Measurements from ENCODE around the gene SGCD.
"Not testable (repeated sequence)": the region's sequence is repeated elsewhere in the genome, so short reads cannot be mapped to it uniquely, and the experiment has no call there.

SGCD gene

DNA sequence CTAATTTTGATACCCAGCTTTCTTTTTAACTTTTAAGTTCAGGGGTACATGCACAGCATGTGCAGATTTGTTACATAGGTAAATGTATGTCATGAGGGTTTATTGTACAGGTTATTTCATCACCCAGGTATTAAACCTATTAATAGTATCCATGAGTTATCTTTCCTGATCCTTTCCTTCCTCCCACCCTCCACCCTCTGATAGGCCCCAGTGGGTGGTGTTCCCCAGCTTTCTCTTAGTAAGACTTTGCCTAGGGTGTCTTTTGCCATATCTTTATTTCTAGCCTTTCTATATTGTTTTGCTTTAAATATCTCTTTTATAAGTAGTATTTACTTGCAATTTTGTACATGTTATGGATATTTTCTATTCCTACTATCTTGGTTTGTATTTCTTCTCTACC is 243.7 kb downstream of the SGCD start:
- DNase-seq (ENCODE audit: low spot score) = no peak

DNA sequence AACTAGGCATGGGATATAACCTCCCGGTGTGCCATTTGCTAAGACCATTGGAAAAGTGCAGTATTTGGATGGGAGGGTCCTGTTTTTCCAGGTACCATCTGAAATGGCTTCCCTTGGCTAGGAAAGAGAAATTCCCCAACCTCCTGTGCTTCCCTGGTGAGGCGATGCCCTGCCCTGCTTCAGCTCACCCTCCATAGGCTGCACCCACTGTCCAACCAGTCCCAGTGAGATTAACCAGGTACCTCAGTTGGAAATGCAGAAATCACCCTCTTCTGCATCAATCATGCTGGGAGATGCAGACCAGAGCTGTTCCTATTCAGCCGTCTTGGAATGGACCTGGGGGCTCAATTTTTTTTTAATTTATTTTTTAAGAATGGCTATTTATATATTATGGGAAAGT is 254.8 kb downstream of the SGCD start:
- no peak for DNase-seq (ENCODE audit: low spot score)

DNA sequence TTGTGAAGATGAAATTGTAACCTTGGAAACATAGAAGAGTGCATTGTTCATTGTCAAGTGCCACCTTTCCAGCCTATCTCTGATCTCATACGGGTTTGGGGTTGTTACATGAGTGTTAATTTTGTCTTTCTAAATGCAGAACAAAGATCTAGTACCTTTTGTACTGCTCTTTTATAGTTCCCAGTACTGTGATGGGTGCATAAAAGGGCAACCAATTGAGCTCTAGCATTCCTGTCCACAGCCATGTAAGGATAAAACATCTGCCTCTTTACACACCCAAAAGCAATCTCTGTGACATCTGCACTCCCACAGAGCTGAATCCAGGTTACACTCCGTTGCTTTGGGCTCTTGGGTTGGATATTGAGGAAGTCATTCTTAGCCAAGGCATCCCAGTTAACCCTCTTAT is 255.2 kb downstream of the SGCD start:
- no peak for DNase-seq (ENCODE audit: low spot score)

DNA sequence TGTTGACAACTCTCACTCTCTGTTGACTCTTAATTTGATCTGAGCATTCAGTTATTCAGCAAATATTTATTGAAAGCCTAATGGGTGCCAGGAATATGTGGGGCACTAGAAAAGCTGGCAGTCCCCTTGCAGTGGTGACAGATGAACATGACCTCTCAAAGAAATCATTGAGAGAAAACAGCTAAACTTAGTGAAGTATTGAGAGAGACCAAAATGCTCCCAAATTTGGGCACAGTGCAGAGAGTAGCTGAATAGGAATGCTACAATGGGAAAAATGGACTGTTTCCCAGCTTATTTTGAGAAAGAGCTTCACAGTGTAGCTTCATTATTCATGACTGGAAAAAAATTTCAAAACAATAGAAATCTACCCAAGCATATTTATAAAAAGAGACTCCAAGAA is 257.9 kb downstream of the SGCD start:
- no peak for DNase-seq (ENCODE audit: low spot score)

DNA sequence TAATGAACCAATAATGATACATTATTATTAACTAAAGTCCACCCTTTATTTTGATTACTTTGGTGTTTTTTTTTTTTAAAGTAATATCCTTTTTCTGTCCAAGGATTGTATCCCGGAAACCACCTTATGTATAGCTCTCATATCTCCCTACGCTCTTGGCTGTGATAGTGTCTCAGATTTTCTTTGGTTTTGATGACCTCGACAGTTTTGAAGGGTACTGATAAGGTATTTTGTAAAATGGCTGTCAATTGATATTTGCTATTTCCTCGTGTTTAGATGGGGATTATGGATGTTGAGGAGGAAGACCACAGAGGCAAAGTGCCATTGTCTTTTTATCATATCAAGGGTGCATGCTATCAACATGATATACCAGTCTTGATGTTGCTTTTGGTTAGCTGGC is 259.0 kb downstream of the SGCD start:
- DNase-seq (ENCODE audit: low spot score) = no peak

DNA sequence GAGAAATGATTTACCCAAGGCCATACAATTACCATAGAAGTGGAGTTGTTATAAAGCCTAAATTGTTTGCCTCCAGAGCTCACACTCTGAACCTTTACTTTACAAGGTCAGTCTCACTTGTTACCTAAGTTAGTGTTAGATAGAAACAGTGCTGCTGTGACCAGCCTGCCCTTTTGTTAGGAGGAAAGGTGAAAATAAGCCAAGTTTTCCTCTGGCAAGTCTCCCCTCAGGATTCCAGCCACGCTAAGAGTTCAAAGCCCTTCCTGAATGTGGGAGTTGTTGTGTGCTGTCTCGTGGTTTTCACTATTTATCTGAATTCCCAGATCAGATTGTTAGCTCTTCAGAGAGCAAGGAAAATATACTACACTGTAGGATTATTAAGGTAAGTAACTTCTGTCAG is 260.0 kb downstream of the SGCD start:
- DNase-seq (ENCODE audit: low spot score) = no peak

DNA sequence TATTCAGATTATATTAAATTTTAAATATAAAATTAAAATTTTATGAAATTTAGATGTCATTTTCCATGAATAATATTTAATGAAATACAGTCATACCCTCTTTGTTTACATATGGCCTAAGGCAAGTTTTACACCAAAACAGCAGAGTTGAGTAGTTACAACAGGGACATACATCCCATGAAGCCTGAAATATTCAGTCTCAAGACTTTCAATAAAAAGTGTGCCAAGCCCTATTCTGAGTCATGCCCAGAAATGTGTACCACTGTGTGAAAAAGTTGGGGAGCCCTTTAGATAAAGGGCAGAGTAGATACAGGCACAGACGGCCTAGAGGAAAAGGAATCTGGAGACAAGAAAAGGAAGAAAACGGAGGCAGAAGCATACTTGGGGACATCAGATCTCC is 261.3 kb downstream of the SGCD start:
- no peak for DNase-seq (ENCODE audit: low spot score)

DNA sequence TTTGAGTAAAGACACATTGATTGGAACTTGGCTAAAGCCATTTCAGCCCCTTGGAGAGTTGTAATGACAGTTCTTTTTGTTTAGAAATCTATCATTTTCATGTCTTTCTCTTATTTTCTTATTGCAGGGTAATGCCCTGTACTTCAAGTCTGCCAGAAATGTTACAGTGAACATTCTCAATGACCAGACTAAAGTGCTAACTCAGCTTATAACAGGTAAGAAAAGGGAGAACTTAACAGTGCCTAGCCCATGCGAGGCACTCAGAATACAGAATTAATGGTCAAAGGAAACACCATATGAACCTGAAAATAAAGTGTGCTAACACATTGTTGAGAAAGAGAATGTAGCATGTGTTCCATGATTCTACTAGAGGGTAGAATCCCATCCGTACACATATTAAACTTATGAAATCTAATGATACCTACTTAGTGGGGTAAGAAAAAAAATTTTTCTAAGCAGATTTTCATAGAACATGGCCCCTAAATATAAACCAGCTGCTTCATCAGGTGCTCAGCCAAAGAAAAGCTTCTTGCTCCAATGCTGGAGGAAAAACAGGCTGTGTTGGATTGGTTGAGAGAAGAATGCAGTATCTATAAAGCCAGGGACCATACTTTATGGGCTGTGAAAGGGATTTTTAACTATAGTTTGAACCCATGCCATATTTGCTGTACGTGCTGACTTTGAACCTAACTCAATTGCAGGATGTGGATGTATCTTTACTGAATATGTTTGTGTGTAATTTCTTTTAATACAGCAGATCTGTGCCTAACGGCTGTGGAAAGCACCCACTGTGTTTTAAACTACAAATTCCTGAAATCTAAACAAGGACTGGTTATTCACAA is 262.4 kb downstream of the SGCD start:
- DNase-seq (ENCODE audit: low spot score) = no peak

DNA sequence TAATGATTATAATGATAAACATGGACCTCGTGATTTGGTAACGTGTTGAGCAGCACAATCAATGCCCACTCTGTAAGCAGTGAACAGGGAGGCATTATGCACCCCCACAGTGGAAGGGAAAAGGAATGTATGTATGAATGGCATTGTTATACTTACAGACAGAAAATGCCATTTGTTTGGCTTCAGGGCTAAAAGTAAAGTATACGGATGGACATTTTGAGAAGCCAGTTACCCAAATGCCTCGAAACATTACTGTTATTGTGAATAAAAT is 262.9 kb downstream of the SGCD start:
- DNase-seq (ENCODE audit: low spot score) = no peak

DNA sequence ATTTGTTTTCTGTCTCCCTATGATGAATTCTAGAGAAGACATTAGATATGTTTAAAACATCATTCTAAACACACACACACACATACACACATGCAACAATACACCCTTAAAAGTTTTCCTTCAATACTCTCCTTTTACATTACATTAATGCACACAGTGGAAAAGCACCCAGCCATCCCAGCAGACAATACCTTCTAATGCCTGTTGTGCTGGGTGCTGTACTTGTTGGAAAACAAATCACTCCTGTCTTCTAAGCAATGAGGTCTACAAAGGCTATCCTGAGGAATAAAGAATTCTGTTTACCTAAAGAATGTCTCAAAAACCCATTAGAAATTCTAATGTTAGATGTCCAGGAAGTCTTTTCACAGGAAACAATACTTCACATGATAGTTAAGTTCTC is 264.0 kb downstream of the SGCD start:
- DNase-seq (ENCODE audit: low spot score) = no peak

DNA sequence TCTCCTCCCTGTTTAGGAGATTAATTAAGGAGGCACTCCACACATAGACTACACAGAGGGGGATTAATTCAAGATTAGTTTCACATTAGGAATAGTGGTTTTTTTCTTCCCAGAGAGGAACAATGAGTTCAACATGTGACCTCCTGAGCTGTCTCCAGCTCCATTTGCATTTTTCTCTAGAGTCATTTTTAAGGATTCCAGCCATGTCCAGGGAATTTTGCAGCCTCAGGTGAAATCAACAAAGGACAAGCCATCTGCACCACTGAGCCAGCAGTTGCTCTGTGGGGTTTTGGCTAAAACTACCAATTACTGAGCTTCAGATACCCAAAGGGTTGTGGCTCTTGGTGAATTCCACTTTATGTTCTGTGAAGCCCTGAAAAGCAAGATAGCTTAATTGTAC is 264.7 kb downstream of the SGCD start:
- DNase-seq (ENCODE audit: low spot score) = no peak

DNA sequence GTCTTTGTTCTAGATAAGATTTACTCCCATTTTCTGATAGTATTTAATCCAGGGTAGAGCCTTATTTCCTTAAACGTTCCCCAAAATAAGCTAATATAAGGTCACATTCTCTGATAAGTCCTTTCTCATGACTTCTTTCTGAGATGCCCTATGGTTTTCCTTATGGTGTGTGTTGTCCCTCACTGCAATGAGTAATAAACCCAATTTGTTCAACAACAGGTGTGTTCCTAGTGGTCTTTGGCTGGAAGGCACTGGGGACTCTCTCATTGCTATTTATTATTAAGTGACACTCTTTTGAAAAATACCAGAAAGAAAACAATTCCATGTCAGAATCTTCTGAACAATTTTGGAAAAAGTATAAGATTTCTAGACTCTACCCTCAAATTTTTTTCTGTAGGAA is 266.6 kb downstream of the SGCD start:
- DNase-seq (ENCODE audit: low spot score) = no peak

DNA sequence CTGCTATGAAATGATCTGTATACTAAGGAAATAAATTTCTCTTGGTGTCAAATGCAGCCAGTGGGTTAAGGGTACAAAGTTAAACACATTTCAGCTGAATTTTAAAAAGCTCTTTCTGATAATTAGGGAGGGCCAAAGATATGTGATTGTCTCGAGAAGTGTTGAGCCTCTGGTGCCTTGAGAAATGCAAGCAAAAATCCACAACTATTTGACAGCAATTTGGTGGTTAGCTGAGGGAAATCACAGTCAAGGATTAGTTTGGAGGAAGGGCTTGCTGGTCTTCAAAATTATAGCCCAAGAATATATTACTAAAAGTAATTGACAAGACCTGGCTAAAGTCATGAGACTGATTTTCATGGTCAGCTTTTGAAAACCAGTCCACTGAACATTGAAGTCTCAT is 267.4 kb downstream of the SGCD start:
- DNase-seq (ENCODE audit: low spot score) = no peak

DNA sequence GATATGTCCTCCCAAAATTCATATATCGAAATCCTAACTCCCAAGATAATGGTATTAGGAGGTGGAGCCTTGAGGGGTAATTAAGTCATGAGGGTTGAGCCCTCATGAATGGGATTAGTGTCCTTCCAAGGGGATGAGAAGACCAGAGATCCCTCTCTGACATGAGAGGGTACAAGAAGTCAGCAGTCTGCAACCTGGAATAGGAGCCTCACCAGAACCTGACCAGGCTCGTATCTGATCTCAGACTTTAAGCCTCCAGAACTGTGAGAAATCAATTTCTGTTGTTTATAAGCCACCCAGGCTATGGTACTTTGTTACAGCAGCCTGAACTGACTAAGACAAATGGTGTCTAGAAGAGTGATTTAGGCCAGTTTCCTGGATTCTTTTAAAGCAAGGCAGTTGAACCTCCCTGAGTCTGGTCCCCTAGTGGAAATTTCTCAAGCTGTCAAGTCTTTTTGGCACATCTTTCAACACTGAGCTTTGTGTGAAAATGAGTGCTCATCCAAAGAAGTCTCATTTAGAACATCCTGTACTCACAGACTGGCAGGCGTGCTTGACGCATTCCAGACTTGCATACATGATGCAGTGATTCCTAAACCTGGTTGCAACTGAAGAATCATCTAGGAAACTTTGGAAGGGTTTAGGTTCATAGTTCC is 268.3 kb downstream of the SGCD start:
- DNase-seq (ENCODE audit: low spot score) = no peak

DNA sequence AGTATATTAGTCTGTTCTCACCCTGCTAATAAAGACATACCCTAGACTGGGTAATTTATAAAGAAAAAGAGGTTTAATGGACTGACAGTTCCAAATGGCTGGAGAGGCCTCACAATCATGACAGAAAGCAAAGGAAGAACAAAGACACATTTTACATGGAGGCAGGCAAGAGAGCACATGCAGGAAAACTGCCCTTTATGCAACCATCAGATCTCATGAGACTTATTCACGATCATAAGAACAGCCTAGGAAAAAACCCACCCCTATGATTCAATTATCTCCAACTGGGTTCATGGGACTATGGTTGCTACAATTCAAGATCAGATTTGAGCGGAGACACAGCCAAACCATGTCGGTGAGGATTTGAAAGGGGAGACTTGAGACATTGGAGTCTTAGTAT is 270.3 kb downstream of the SGCD start:
- DNase-seq (ENCODE audit: low spot score) = no peak

DNA sequence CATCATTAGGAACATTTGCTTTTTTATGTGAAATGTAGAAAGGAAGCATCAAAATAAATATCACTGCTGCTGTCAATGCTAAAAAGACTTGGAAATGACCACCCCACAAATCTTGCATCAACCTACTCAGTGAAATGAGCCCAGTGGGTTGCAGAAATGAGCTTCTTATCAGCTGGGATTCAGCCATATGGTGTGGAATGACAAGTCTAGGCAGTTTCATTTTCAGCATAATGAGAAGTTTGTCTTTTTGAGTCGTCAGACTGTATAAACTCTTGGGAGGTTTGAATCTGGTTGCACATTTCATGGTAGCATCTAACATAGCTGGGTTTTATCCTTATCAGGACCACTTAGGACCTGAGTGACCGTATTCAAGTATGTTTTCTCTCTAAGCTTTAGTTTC is 272.0 kb downstream of the SGCD start:
- no peak for DNase-seq (ENCODE audit: low spot score)

DNA sequence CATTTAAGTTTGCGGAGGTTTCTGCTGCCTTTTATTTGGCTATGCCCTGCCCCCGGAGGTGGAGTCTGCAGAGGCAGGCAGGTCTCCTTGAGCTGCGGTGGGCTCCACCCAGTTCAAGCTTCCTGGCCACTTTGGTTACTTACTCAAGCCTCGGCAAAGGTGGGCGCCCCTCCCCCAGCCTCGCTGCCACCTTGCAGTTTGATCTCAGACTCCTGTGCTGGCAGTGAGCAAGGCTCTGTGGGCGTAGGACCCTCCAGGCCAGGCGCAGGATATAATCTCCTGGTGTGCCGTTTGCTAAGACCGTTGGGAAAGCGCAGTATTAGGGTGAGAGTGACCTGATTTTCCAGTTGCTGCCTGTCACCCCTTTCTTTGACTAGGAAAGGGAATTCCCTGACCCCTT is 283.6 kb downstream of the SGCD start:
- not testable (repeated sequence) for DNase-seq (ENCODE audit: low spot score)

DNA sequence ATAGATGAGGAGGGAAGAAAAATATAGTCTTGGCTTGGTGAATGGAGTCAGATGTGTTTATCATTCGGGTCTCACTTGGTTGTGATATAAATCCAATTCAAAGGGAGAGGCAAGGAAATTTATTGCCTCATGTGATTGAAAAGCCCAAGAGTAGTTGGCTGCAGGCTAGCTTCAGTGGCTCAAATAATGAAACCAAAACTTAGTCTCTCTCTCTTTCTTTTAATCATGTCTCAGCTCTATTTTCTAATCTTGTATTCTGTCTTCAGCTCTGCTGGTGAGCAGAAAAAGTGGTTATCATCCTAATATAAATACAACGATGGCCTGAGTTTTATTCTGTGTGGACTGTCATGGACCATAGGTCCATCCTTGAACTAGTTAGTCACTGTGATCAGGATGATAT is 288.9 kb downstream of the SGCD start:
- DNase-seq (ENCODE audit: low spot score) = no peak

DNA sequence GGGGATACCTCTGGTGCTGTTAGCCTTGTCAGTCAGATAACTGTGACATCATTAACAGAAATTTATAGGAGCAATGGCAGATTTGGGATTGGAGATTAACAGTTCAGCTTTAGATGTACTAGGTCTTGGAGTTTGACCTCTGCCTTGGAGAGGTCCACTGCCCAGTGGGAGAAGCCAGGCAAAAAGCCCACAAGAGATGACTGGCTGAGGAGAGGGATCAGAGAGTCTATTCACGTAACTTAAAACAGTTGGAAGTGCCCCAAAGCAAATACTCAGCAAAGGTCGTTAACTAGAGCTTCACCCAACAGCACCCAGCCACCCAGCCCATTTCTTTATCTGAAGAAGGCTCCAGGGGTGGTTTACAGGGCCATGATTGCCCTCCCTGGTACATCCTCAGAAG is 290.5 kb downstream of the SGCD start:
- DNase-seq (ENCODE audit: low spot score) = no peak

DNA sequence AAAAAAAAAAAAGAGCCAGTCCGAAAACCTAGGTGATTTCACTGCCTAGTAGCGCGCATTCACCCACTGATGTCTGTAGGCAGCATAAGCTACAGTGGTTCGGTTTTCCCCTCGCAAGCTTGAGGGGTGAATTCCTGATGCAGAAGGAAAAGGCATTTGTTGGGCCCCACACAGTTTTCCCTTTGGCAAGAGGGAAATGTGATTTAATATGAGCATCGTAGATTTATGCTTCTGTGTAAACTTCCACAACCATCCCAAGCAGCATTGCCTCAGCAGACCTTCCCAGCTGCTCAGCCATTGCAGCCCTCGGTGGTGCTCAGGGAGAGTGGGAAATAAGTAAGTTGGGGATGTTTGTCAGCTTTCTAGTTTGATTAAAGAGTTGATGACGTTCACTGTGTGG is 291.6 kb downstream of the SGCD start:
- no peak for DNase-seq (ENCODE audit: low spot score)

DNA sequence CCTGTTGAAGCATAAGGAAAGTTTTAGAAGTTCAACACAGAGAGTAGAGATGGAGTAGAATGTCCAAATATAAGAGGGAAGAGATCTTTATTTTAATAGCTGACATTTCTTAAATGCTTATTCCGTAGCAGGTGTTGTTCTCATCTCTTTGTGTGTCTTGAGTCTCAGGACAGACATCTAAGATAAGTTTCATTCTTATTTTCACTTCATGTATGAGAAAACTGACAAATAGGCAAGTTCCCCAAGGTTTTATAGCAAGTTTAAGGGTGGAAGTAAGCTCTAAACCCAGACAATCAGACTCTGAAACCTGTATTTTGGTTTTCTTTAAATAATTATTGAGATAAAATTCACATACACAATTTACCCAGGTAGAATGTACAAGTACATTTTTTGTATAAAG is 294.8 kb downstream of the SGCD start:
- DNase-seq (ENCODE audit: low spot score) = no peak

DNA sequence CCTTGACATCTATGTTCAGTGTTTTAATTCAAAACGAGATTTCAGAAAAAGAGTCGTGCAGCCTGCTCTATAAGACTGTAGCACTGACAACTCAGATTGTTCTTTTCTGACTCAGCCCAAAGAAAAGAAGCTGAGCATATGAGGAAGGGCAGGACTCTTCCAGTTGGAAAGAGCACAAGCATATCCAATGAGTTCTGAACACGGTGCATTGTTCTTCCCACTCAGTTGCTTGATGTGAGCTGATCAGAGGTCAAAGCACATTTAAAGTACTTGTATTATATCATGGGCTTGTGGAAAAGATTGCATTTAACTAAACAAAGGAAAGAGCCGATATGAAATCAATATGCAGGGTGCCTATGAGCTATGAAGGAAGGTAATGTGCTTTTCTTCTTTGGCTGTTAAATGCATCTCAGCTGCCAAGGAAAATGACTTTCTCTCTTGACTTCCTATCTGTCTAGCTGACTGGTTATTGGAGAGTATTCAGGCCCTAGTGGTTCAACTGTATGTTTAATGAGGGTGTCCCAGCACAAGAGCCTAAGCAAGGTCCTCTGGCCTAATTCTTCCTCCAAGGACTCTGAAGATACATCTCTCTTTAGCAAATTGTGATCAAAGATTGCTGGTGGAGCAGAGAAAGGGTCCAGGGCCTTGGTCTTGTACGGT is 296.5 kb downstream of the SGCD start:
- DNase-seq (ENCODE audit: low spot score) = no peak

DNA sequence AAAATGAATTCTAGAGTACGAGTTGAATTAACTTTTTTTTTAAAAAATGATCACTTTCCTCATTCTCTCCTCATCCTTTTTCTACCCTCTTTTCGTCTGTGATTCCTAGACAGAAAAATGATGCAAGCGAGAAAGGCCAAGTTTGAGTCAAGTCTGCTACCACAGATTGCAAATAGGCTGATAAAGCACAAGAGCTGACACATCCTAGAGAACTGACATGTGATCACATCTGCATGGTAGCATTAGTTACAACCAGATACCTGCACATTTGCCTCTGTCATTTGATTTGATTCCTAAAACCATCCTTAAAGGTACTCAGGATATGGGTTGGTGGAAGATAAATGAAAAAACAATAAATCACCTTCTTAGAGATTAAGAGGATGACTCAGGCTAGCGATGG is 297.7 kb downstream of the SGCD start:
- no peak for DNase-seq (ENCODE audit: low spot score)

DNA sequence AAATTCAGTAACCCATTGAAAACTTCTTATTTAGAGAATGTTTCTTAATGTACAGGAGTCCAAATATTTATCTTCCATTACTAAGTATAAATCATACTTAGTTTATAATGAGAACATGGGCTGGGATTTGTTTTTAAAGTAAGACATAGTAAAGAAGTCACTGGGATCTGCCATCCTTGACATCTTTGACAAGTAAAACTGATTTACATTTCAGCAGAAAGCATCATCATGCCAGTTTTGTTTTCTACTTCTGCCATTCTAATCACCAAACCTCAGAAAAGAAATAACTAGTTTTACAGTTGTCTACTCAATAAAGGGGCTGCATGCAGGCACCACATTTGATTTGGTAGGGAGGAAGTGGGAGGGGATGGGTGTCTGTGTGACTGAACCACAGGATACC is 301.5 kb downstream of the SGCD start:
- DNase-seq (ENCODE audit: low spot score) = no peak
